ENCODE results near the gene CDK16. TPM values are rescaled to one million over a fixed set of nuclear protein-coding genes. Genes with fewer than 3 reads are reported as not detected.

The CDK16 gene
- total RNA-seq, 1 donor from 2014 or later = 181 TPM

DNA sequence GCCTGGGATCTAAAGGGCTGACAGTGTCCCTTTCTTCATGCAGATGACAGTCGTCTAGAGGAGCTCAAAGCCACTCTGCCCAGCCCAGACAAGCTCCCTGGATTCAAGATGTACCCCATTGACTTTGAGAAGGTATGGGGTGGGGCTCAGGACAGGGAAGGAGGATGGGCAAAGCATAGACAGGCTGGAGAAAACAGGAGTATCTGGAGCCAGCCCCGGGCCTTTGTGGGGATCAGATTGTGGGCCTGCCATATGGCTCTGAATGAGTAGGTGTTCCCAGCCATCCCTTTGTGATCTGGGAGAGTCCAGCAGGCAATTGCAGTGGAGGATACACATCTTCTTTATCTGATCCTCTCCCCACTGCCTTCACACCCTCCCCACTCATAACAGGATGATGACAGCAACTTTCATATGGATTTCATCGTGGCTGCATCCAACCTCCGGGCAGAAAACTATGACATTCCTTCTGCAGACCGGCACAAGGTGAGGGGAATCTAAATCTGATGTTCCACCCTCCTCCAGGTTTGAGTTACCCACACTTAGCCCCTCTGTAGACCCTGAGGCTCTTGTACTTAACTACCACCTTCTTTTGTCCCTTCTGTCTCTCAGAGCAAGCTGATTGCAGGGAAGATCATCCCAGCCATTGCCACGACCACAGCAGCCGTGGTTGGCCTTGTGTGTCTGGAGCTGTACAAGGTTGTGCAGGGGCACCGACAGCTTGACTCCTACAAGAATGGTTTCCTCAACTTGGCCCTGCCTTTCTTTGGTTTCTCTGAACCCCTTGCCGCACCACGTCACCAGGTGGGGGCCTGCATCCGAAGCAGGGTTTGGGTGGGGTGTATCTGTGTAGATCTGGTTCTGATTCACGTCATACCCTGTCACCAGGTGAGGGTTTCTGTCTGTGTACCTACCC, 5.8 kb upstream of the CDK16 start:
- no peak overlapping the region for H3K4me3 Mint-ChIP-seq (ENCODE audit: unreplicated experiment)
- H3K27ac Mint-ChIP-seq (ENCODE audit: unreplicated experiment) = peak overlapping the region; percentile 38
- no peak for DNase-seq
- H3K4me1 Mint-ChIP-seq (ENCODE audit: low read depth, unreplicated experiment) = peaks cover 13% of the 10 kb centered on the region
- TF ChIP-seq, protein P1, sequence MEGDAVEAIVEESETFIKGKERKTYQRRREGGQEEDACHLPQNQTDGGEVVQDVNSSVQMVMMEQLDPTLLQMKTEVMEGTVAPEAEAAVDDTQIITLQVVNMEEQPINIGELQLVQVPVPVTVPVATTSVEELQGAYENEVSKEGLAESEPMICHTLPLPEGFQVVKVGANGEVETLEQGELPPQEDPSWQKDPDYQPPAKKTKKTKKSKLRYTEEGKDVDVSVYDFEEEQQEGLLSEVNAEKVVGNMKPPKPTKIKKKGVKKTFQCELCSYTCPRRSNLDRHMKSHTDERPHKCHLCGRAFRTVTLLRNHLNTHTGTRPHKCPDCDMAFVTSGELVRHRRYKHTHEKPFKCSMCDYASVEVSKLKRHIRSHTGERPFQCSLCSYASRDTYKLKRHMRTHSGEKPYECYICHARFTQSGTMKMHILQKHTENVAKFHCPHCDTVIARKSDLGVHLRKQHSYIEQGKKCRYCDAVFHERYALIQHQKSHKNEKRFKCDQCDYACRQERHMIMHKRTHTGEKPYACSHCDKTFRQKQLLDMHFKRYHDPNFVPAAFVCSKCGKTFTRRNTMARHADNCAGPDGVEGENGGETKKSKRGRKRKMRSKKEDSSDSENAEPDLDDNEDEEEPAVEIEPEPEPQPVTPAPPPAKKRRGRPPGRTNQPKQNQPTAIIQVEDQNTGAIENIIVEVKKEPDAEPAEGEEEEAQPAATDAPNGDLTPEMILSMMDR (IDR thresholded peaks at IDR 0.05; ENCODE audit: partially characterized antibody, unreplicated experiment) = no peak
- peaks cover 10% of the 10 kb centered on the region for H3K27me3 Mint-ChIP-seq (ENCODE audit: unreplicated experiment)
- peaks cover 5% of the 10 kb centered on the region for H3K36me3 Mint-ChIP-seq (ENCODE audit: unreplicated experiment)
- H3K9me3 Mint-ChIP-seq (ENCODE audit: unreplicated experiment) = peaks cover 12% of the 10 kb centered on the region

DNA sequence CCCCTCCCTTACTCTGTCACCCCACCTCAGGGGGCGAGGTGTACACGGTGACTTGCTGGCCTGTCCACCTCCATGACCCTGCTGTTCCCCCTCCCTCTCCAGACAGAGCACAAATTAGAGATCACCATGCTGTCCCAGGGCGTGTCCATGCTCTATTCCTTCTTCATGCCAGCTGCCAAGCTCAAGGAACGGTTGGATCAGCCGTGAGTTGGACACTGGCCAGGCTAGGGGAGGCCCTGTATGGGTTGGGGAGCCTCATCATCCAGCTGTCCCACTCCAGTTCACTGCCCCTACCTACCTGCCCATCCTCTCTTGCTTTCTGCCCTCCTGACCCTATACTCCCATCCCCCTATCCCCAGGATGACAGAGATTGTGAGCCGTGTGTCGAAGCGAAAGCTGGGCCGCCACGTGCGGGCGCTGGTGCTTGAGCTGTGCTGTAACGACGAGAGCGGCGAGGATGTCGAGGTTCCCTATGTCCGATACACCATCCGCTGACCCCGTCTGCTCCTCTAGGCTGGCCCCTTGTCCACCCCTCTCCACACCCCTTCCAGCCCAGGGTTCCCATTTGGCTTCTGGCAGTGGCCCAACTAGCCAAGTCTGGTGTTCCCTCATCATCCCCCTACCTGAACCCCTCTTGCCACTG, 3.9 kb upstream of the CDK16 start:
- Mint-ChIP-seq H3K27ac (ENCODE audit: unreplicated experiment) (no peak overlapping the region), H3K4me1 (ENCODE audit: low read depth, unreplicated experiment) (peaks cover 14% of the 10 kb centered on the region), H3K4me3 (ENCODE audit: unreplicated experiment) (no peak overlapping the region), H3K9me3 (ENCODE audit: unreplicated experiment) (peaks cover 17% of the 10 kb centered on the region), H3K36me3 (ENCODE audit: unreplicated experiment) (peaks cover 5% of the 10 kb centered on the region), H3K27me3 (ENCODE audit: unreplicated experiment) (peaks cover 17% of the 10 kb centered on the region)
- DNase-seq = no peak
- TF ChIP-seq, protein P1 (IDR thresholded peaks at IDR 0.05; ENCODE audit: partially characterized antibody, unreplicated experiment) = no peak

DNA sequence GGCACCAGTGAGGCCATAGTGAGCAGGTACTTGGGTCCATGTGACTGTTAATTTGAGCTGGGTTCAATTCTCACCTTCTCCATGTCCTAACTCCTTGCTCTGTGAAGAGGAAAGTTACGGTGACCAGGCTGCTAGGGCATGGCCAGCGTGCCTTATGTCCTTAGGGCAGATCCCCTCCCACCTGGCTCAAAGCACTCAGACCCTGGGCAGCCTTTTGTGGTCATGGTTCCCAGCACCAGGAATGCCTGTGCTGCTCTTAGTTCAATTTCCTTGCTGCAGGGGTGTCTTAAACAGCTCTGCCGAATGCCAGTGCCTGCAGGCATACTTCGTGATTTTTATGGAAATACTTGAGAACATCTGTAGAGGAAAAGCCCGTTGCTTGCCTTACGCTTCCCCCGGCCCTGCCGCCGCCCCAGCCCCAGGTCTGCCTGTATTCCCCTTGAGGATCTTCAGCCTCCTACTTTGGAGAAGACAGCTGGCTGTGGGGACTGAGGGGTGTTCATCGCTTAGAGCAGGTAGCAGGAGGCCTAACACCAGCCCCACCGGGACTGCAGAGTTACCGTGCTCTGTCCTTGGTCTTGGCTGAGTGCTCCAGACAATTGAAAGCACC, 3.1 kb upstream of the CDK16 start:
- Mint-ChIP-seq H3K27me3 (ENCODE audit: unreplicated experiment) (peaks cover 21% of the 10 kb centered on the region), H3K9me3 (ENCODE audit: unreplicated experiment) (peaks cover 20% of the 10 kb centered on the region), H3K4me1 (ENCODE audit: low read depth, unreplicated experiment) (peaks cover 23% of the 10 kb centered on the region), H3K27ac (ENCODE audit: unreplicated experiment) (peak overlapping the region; percentile 82), H3K4me3 (ENCODE audit: unreplicated experiment) (no peak overlapping the region), H3K36me3 (ENCODE audit: unreplicated experiment) (peaks cover 5% of the 10 kb centered on the region)
- TF ChIP-seq, protein P1 (IDR thresholded peaks at IDR 0.05; ENCODE audit: partially characterized antibody, unreplicated experiment) = no peak
- no peak for DNase-seq

DNA sequence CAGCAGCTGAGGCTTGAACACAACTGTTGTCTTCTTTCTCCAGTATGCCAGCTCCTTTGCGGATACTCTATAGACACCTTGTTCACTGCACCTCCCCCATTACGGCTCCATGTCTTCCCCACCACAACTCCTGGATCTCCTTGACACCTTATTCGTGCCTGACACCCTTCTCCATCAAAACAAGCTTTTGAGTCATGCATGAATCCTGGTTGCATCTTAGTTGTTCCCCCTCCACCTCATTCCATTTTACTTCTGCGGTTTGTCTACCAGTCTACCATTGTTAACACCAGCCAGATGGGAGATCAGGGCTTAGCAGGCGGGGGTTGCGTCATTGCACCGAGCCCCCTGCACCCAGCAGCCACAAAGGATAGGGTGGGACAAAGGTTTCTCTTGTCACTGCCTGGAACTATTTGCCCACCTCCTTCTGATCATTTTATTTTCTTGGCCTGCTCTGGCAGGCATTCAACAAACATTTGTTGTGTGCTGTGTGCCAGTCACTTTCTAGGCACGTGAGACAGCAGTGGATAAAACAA, 2.0 kb upstream of the CDK16 start:
- H3K36me3 Mint-ChIP-seq (ENCODE audit: unreplicated experiment) = peaks cover 1% of the 10 kb centered on the region
- H3K4me3 Mint-ChIP-seq (ENCODE audit: unreplicated experiment) = peak overlapping the region; percentile 89
- peaks cover 29% of the 10 kb centered on the region for H3K4me1 Mint-ChIP-seq (ENCODE audit: low read depth, unreplicated experiment)
- peaks cover 21% of the 10 kb centered on the region for H3K27me3 Mint-ChIP-seq (ENCODE audit: unreplicated experiment)
- H3K27ac Mint-ChIP-seq (ENCODE audit: unreplicated experiment) = peak overlapping the region; percentile 82
- DNase-seq = no peak
- TF ChIP-seq, protein P1 (IDR thresholded peaks at IDR 0.05; ENCODE audit: partially characterized antibody, unreplicated experiment) = no peak
- H3K9me3 Mint-ChIP-seq (ENCODE audit: unreplicated experiment) = peaks cover 20% of the 10 kb centered on the region

Measured in glutamatergic neuron (in vitro differentiated cells).